ENCODE results near the gene ATP5IF1.

- TF ChIP-seq CTCF (IDR thresholded peaks at IDR 0.05; ENCODE audit: borderline replicate concordance, extremely low read depth, low read length, poor library complexity, severe bottlenecking) (no peak), EZH2 (IDR thresholded peaks at IDR 0.05; ENCODE audit: borderline replicate concordance, low read depth, low read length, severe bottlenecking) (no peak)
Measured at GRCh38 chr1:28247612-28248272, 11.8 kb downstream of the ATP5IF1 start.
